H1 (cell line): ENCODE data around the gene AZGP1. TPM values are rescaled to one million over a fixed set of nuclear protein-coding genes. Genes with fewer than 3 reads are reported as not detected.

Experiments
- BRCA1 ChIP-seq: IDR thresholded peaks from 2 replicates; pipeline ENCODE4 v1.6.1; 2012; ENCODE audit warnings: low read depth, low read length, improper control_type of control experiment
- CHD2 ChIP-seq: IDR thresholded peaks from 2 replicates; pipeline ENCODE4 v1.6.1; 2012; ENCODE audit warnings: low read length, improper control_type of control experiment
- CTBP2 ChIP-seq: IDR thresholded peaks from 2 replicates; pipeline ENCODE4 v1.7.0; 2011; ENCODE audit warnings: borderline replicate concordance, mild to moderate bottlenecking, moderate library complexity, mixed read lengths, low read length; ENCODE audit not compliant: insufficient read depth, insufficient read length
- EGR1 ChIP-seq: IDR thresholded peaks from 2 replicates; pipeline ENCODE4 v1.6.1; 2011; ENCODE audit warnings: low read depth, low read length, borderline replicate concordance
- EP300 ChIP-seq, 2 experiments: IDR thresholded peaks; 1 replicate in 1 of 2; 2 replicates in 1 of 2; pipeline ENCODE4 v1.6.1; 2011 to 2012; ENCODE audit warnings: low read depth in 2 of 2, low read length in 2 of 2, mild to moderate bottlenecking in 2 of 2, borderline replicate concordance in 1 of 2, inconsistent platforms in 1 of 2, moderate library complexity in 1 of 2
- EZH2 ChIP-seq: fragments of 200-600 bp; sonication (generic); IDR thresholded peaks from 2 replicates; pipeline ENCODE4 v1.7.1; 2012; ENCODE audit warnings: low read depth, mild to moderate bottlenecking, moderate library complexity, low read length, inconsistent platforms; ENCODE audit not compliant: severe bottlenecking
- HDAC2 ChIP-seq, 2 experiments: fragments of 300-600 bp in 1 of 2; sonication (generic) in 1 of 2; IDR thresholded peaks; 2 replicates each; pipeline ENCODE4 v1.6.1; 2011 to 2012; ENCODE audit warnings: low read depth in 2 of 2, low read length in 2 of 2, mild to moderate bottlenecking in 2 of 2, moderate library complexity in 2 of 2, borderline replicate concordance in 1 of 2, inconsistent platforms in 1 of 2
- SP1 ChIP-seq: IDR thresholded peaks from 2 replicates; pipeline ENCODE4 v1.6.1; 2011; ENCODE audit warnings: low read depth, low read length
- TAF1 ChIP-seq: IDR thresholded peaks from 2 replicates; pipeline ENCODE4 v1.6.1; 2011; ENCODE audit warnings: mild to moderate bottlenecking, low read depth, low read length
- polyA plus RNA-seq, 7 experiments: library from polyadenylated mRNA; depleted of rRNA in 3 of 7; stranded (reverse) in 5 of 7; unstranded in 2 of 7; fragments of >200 nt in 5 of 7; fragments of 200-250 nt in 2 of 7; gene quantifications; 1 replicate in 5 of 7; 2 replicates in 1 of 7; 4 replicates in 1 of 7; pipeline versions ENCODE4 v1.2.1 to v1.2.3, GENCODE V29; 2011 to 2013; ENCODE audit warnings: missing spikeins in 2 of 7, mixed read lengths in 2 of 7
- total RNA-seq: library from RNA; stranded (reverse); fragmentation: NEBNext Ultra II Directional; extraction: Animal tissue kit (Norgen Biotek cat#: 25700); gene quantifications from 2 replicates; pipeline ENCODE4 v1.2.1, GENCODE V29; 2021

Gene AZGP1
- total and polyA plus RNA-seq, 2 of the 8 experiments (the other 6 are each of a cell fraction or from before 2014, with no cell fraction given), result 0.52 to 0.68 TPM

DNA sequence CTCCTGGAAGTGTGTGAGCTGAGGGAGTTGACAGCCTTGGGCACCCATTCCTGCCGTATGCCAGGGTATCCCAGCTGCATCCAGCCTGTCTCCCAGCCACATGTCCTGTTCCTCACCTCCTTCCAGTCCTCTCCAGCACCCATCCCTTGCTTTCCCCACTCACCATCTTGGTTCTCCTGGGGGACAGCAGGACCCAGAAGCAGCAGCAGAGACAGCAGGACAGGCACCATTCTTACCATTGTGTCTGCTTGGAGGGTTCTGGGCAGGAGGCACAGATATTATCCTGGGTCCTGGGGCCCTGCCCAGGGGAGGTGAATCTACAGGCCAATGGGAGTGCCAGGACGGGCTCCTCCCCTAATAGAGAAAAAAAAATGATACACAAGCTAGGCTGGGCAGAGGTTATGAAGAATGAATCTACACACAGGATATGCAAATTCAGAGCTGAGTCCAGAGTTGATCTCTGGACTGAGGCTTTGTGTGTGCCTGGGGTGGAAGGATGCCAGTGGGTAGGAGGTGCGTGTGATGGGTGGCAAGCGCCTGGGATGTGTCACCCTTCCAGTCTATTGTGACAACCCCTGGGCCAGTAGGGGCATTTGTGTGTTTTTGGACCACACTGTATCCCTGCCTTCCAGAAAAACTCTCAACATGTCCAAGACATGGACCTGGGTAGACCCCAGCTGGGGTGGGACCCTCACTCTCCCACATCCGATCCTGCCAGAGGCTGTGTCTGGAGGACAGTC is at the start of gene AZGP1 (continued):
- no peak for TF ChIP-seq EP300 (IDR thresholded peaks at IDR 0.05; ENCODE audit: borderline replicate concordance in 1 of 2, low read depth in 2 of 2, low read length in 2 of 2)
- no peak for TF ChIP-seq HDAC2 (IDR thresholded peaks at IDR 0.05; ENCODE audit: borderline replicate concordance in 1 of 2, low read depth in 2 of 2, low read length in 2 of 2)
- TF ChIP-seq TAF1, result no peak
- TF ChIP-seq BRCA1, result no peak
- TF ChIP-seq EZH2, result no peak
- TF ChIP-seq SP1, result no peak
- no peak for TF ChIP-seq CTBP2
- TF ChIP-seq EGR1, result no peak
- TF ChIP-seq CHD2, result no peak
